ENCODE measurements around the gene BBOX1. TPM values are rescaled to one million over a fixed set of nuclear protein-coding genes. Genes with fewer than 3 reads are reported as not detected.

Gene BBOX1
- total RNA-seq, 4 donors from 2014 or later, result 0.55 TPM; not detected in 3

GRCh38 chr11:27161071-27161470, 120.5 kb downstream of the BBOX1 start:
- H3K27me3 ChIP-seq, result no peaks in the 10 kb centered on the region
- TF ChIP-seq CTCF (IDR thresholded peaks at IDR 0.05), result no peak
- TF ChIP-seq POLR2A (IDR thresholded peaks at IDR 0.05), result no peak
- H3K36me3 ChIP-seq, result no peaks in the 10 kb centered on the region
- H3K4me3 ChIP-seq, result no peak overlapping the region
- intact Hi-C loops (cut with DNase I; ENCODE audit: low total_unique reads), result no loop called here
- no peaks in the 10 kb centered on the region for H3K9me3 ChIP-seq
- H3K4me1 ChIP-seq, result no peaks in the 10 kb centered on the region
- no peak for DNase-seq
- H3K27ac ChIP-seq, result no peak overlapping the region

GRCh38 chr11:27162237-27162636, 121.6 kb downstream of the BBOX1 start:
- H3K36me3 ChIP-seq, result no peaks in the 10 kb centered on the region
- no peaks in the 10 kb centered on the region for H3K9me3 ChIP-seq
- intact Hi-C loops (cut with DNase I; ENCODE audit: low total_unique reads), result no loop called here
- TF ChIP-seq CTCF (IDR thresholded peaks at IDR 0.05), result no peak
- TF ChIP-seq POLR2A (IDR thresholded peaks at IDR 0.05), result no peak
- no peak overlapping the region for H3K27ac ChIP-seq
- no peaks in the 10 kb centered on the region for H3K4me1 ChIP-seq
- H3K27me3 ChIP-seq, result no peaks in the 10 kb centered on the region
- no peak overlapping the region for H3K4me3 ChIP-seq
- no peak for DNase-seq

- H3K27me3 ChIP-seq, result no peaks in the 10 kb centered on the region
- no peak overlapping the region for H3K27ac ChIP-seq
- H3K9me3 ChIP-seq, result no peaks in the 10 kb centered on the region
- TF ChIP-seq POLR2A (IDR thresholded peaks at IDR 0.05) (no peak), CTCF (IDR thresholded peaks at IDR 0.05) (no peak)
- H3K4me3 ChIP-seq, result no peak overlapping the region
- no peak for DNase-seq
- intact Hi-C loops (cut with DNase I; ENCODE audit: low total_unique reads), result no loop called here
- no peaks in the 10 kb centered on the region for H3K36me3 ChIP-seq
- no peaks in the 10 kb centered on the region for H3K4me1 ChIP-seq
Measured at GRCh38 chr11:27166130-27166529, 125.5 kb downstream of the BBOX1 start.

- H3K4me3 ChIP-seq, result no peak overlapping the region
- H3K4me1 ChIP-seq, result no peaks in the 10 kb centered on the region
- intact Hi-C loops (cut with DNase I; ENCODE audit: low total_unique reads), result no loop called here
- H3K27ac ChIP-seq, result no peak overlapping the region
- H3K36me3 ChIP-seq, result no peaks in the 10 kb centered on the region
- TF ChIP-seq CTCF (IDR thresholded peaks at IDR 0.05) (no peak), POLR2A (IDR thresholded peaks at IDR 0.05) (no peak)
- DNase-seq, result no peak
- no peaks in the 10 kb centered on the region for H3K9me3 ChIP-seq
- H3K27me3 ChIP-seq, result no peaks in the 10 kb centered on the region
Measured at GRCh38 chr11:27171376-27171958, 130.9 kb downstream of the BBOX1 start.

GRCh38 chr11:27173545-27173944, 132.9 kb downstream of the BBOX1 start:
- no peaks in the 10 kb centered on the region for H3K36me3 ChIP-seq
- H3K27me3 ChIP-seq, result no peaks in the 10 kb centered on the region
- no peak overlapping the region for H3K4me3 ChIP-seq
- no peak for DNase-seq
- no peaks in the 10 kb centered on the region for H3K9me3 ChIP-seq
- TF ChIP-seq CTCF (IDR thresholded peaks at IDR 0.05), result no peak
- no peak for TF ChIP-seq POLR2A (IDR thresholded peaks at IDR 0.05)
- H3K4me1 ChIP-seq, result no peaks in the 10 kb centered on the region
- H3K27ac ChIP-seq, result no peak overlapping the region
- intact Hi-C loops (cut with DNase I; ENCODE audit: low total_unique reads), result no loop called here
